Trophoblast cell (in vitro differentiated cells and primary cell): ENCODE measurements around the gene NTM.

ENCODE experiments used
- DNase-seq, 2 donors: peaks; one replicate each; pipeline ENCODE4 v3.0.0-alpha.2; 2016
- H2AFZ ChIP-seq: 2 replicates; pipeline ENCODE4 v1.6.1; 2013; ENCODE audit warnings: low read length, moderate library complexity, mild to moderate bottlenecking; ENCODE audit not compliant: insufficient read depth, poor library complexity
- H2AK5ac ChIP-seq: 2 replicates; pipeline ENCODE4 v1.6.1; 2013; ENCODE audit warnings: mild to moderate bottlenecking, low read length
- H2BK120ac ChIP-seq: 2 replicates; pipeline ENCODE4 v1.6.1; 2013; ENCODE audit warnings: low read length, mild to moderate bottlenecking, moderate library complexity; ENCODE audit not compliant: insufficient read depth, poor library complexity
- H2BK12ac ChIP-seq: 2 replicates; pipeline ENCODE4 v1.6.1; 2013; ENCODE audit warnings: mild to moderate bottlenecking, low read length, moderate library complexity
- H2BK5ac ChIP-seq: 2 replicates; pipeline ENCODE4 v1.6.1; 2013; ENCODE audit warnings: low read length, low read depth, moderate library complexity, mild to moderate bottlenecking; ENCODE audit not compliant: poor library complexity
- H3K14ac ChIP-seq: 2 replicates; pipeline ENCODE4 v1.6.1; 2013; ENCODE audit warnings: mild to moderate bottlenecking, low read length
- H3K18ac ChIP-seq: 2 replicates; pipeline ENCODE4 v1.6.1; 2013; ENCODE audit warnings: mild to moderate bottlenecking, low read length
- H3K23ac ChIP-seq: 2 replicates; pipeline ENCODE4 v1.6.1; 2013; ENCODE audit warnings: low read length
- H3K27ac ChIP-seq: 2 replicates; pipeline ENCODE4 v1.5.1; 2013; ENCODE audit warnings: low read depth, mild to moderate bottlenecking, inconsistent platforms, low read length, moderate library complexity
- H3K27me3 ChIP-seq: 2 replicates; pipeline ENCODE4 v1.6.1; 2013; ENCODE audit warnings: inconsistent platforms, mild to moderate bottlenecking, low read length, moderate library complexity; ENCODE audit not compliant: insufficient read depth
- H3K36me3 ChIP-seq, 2 experiments: 1 replicate in 1 of 2; 2 replicates in 1 of 2; pipeline ENCODE4 v1.6.1; 2013; ENCODE audit warnings: low read length in 2 of 2, mild to moderate bottlenecking in 2 of 2, moderate library complexity in 1 of 2; ENCODE audit not compliant: insufficient read depth in 2 of 2, control insufficient read depth in 1 of 2
- H3K4ac ChIP-seq: 2 replicates; pipeline ENCODE4 v1.6.1; 2013; ENCODE audit warnings: low read depth, mild to moderate bottlenecking, low read length, moderate library complexity
- H3K4me1 ChIP-seq, 2 experiments: 1 replicate in 1 of 2; 2 replicates in 1 of 2; pipeline ENCODE4 v1.6.1; 2013; ENCODE audit warnings: low read length in 2 of 2, mild to moderate bottlenecking in 2 of 2, moderate library complexity in 1 of 2; ENCODE audit not compliant: insufficient read depth in 2 of 2, control insufficient read depth in 1 of 2
- H3K4me2 ChIP-seq: 2 replicates; pipeline ENCODE4 v1.6.1; 2013; ENCODE audit warnings: inconsistent platforms, mild to moderate bottlenecking, low read length, moderate library complexity
- H3K4me3 ChIP-seq: 2 replicates; pipeline ENCODE4 v1.5.1; 2013; ENCODE audit warnings: mild to moderate bottlenecking, low read depth, low read length, inconsistent platforms
- H3K79me1 ChIP-seq: one replicate; pipeline ENCODE4 v1.6.1; 2013; ENCODE audit warnings: low read length
- H3K79me2 ChIP-seq: 2 replicates; pipeline ENCODE4 v1.6.1; 2013; ENCODE audit warnings: low read length, mild to moderate bottlenecking; ENCODE audit not compliant: control insufficient read depth, insufficient read depth, poor library complexity
- H3K9ac ChIP-seq: 2 replicates; pipeline ENCODE4 v1.6.1; 2013; ENCODE audit warnings: mild to moderate bottlenecking, low read length
- H3K9me3 ChIP-seq: 2 replicates; pipeline ENCODE4 v1.6.1; 2013; ENCODE audit warnings: low read depth, mild to moderate bottlenecking, control low read depth, inconsistent platforms, low read length; ENCODE audit not compliant: insufficient read depth
- H4K12ac ChIP-seq: 2 replicates; pipeline ENCODE4 v1.6.1; 2013; ENCODE audit warnings: low read depth, mild to moderate bottlenecking, low read length, moderate library complexity
- H4K8ac ChIP-seq: 2 replicates; pipeline ENCODE4 v1.6.1; 2013; ENCODE audit warnings: low read depth, mild to moderate bottlenecking, low read length, moderate library complexity
- H4K91ac ChIP-seq: one replicate; pipeline ENCODE4 v1.6.1; 2013; ENCODE audit warnings: low read depth, mild to moderate bottlenecking, low read length, moderate library complexity
- WGBS: extraction: QIAGEN DNeasy Blood & Tissue Kit; methylation state at CpG from one replicate; pipeline ENCODE4 v1.1.7; 2013; ENCODE audit warnings: missing lambda C conversion rate; ENCODE audit not compliant: insufficient read length, insufficient coverage; ENCODE audit errors: extremely low coverage; 5-methylcytosine and 5-hydroxymethylcytosine counted together

NTM gene

GRCh38 chr11:131483453-131483852 lies 113.0 kb downstream of the NTM start:
- H3K4me1 ChIP-seq: no peaks in the 10 kb centered on the region
- H3K14ac ChIP-seq: no peak overlapping the region
- H2AK5ac ChIP-seq: no peak overlapping the region
- no peak overlapping the region for H3K4me2 ChIP-seq
- H2AFZ ChIP-seq: no peak overlapping the region
- no peak overlapping the region for H4K91ac ChIP-seq
- no peak overlapping the region for H2BK120ac ChIP-seq
- H3K79me1 ChIP-seq: no peaks in the 10 kb centered on the region
- no peak overlapping the region for H4K8ac ChIP-seq
- no peak overlapping the region for H3K4ac ChIP-seq
- no peak overlapping the region for H3K9ac ChIP-seq
- no peaks in the 10 kb centered on the region for H3K36me3 ChIP-seq
- no peaks in the 10 kb centered on the region for H3K79me2 ChIP-seq
- no peak overlapping the region for H3K23ac ChIP-seq
- no peak overlapping the region for H3K27ac ChIP-seq
- H2BK5ac ChIP-seq: no peak overlapping the region
- no peak for DNase-seq
- H4K12ac ChIP-seq: no peak overlapping the region
- H3K4me3 ChIP-seq: no peak overlapping the region
- no peak overlapping the region for H2BK12ac ChIP-seq
- H3K18ac ChIP-seq: no peak overlapping the region
- no peaks in the 10 kb centered on the region for H3K9me3 ChIP-seq
- H3K27me3 ChIP-seq: no peaks in the 10 kb centered on the region
- WGBS: no CpG with 5 or more reads among the region's 7 CpGs

- no peaks in the 10 kb centered on the region for H3K9me3 ChIP-seq
- no peak for DNase-seq
- no peak overlapping the region for H3K9ac ChIP-seq
- H3K79me1 ChIP-seq: no peaks in the 10 kb centered on the region
- no peak overlapping the region for H2BK120ac ChIP-seq
- H3K27ac ChIP-seq: no peak overlapping the region
- no peak overlapping the region for H3K4me3 ChIP-seq
- H3K4ac ChIP-seq: no peak overlapping the region
- no CpG with 5 or more reads among the region's 4 CpGs for WGBS
- H4K12ac ChIP-seq: no peak overlapping the region
- H3K18ac ChIP-seq: no peak overlapping the region
- no peaks in the 10 kb centered on the region for H3K27me3 ChIP-seq
- H2BK5ac ChIP-seq: no peak overlapping the region
- H3K14ac ChIP-seq: no peak overlapping the region
- H3K4me2 ChIP-seq: no peak overlapping the region
- H2AK5ac ChIP-seq: no peak overlapping the region
- no peaks in the 10 kb centered on the region for H3K79me2 ChIP-seq
- H2BK12ac ChIP-seq: no peak overlapping the region
- H3K4me1 ChIP-seq: no peaks in the 10 kb centered on the region
- H3K23ac ChIP-seq: no peak overlapping the region
- no peak overlapping the region for H2AFZ ChIP-seq
- no peak overlapping the region for H4K8ac ChIP-seq
- H4K91ac ChIP-seq: no peak overlapping the region
- H3K36me3 ChIP-seq: no peaks in the 10 kb centered on the region
Measured at GRCh38 chr11:131483877-131484276, 113.5 kb downstream of the NTM start.

GRCh38 chr11:131486100-131486499 lies 115.7 kb downstream of the NTM start:
- no peaks in the 10 kb centered on the region for H3K9me3 ChIP-seq
- H3K4me3 ChIP-seq: no peak overlapping the region
- H3K4ac ChIP-seq: no peak overlapping the region
- no peak overlapping the region for H3K4me2 ChIP-seq
- no peak overlapping the region for H2BK120ac ChIP-seq
- no peak overlapping the region for H4K12ac ChIP-seq
- no peaks in the 10 kb centered on the region for H3K36me3 ChIP-seq
- peak in 1 of 2 donors; percentile 48 for DNase-seq
- no peaks in the 10 kb centered on the region for H3K4me1 ChIP-seq
- H3K79me1 ChIP-seq: no peaks in the 10 kb centered on the region
- no peak overlapping the region for H2BK12ac ChIP-seq
- no peak overlapping the region for H2AFZ ChIP-seq
- no peak overlapping the region for H3K27ac ChIP-seq
- H4K91ac ChIP-seq: no peak overlapping the region
- H2AK5ac ChIP-seq: no peak overlapping the region
- WGBS: no CpG with 5 or more reads among the region's 3 CpGs
- H3K23ac ChIP-seq: no peak overlapping the region
- no peaks in the 10 kb centered on the region for H3K79me2 ChIP-seq
- H4K8ac ChIP-seq: no peak overlapping the region
- no peak overlapping the region for H3K18ac ChIP-seq
- H3K27me3 ChIP-seq: no peaks in the 10 kb centered on the region
- H3K9ac ChIP-seq: no peak overlapping the region
- no peak overlapping the region for H3K14ac ChIP-seq
- no peak overlapping the region for H2BK5ac ChIP-seq

GRCh38 chr11:131486937-131487635 lies 116.7 kb downstream of the NTM start:
- no peak overlapping the region for H4K12ac ChIP-seq
- H3K4me1 ChIP-seq: no peaks in the 10 kb centered on the region
- H2BK5ac ChIP-seq: no peak overlapping the region
- no peak overlapping the region for H3K4me3 ChIP-seq
- no peak overlapping the region for H3K27ac ChIP-seq
- WGBS: no CpG with 5 or more reads among the region's 2 CpGs
- no peak overlapping the region for H3K18ac ChIP-seq
- no peak overlapping the region for H3K4me2 ChIP-seq
- H4K8ac ChIP-seq: no peak overlapping the region
- no peak overlapping the region for H2BK120ac ChIP-seq
- H3K9me3 ChIP-seq: no peaks in the 10 kb centered on the region
- no peak overlapping the region for H2AK5ac ChIP-seq
- H4K91ac ChIP-seq: no peak overlapping the region
- H3K27me3 ChIP-seq: no peaks in the 10 kb centered on the region
- H3K23ac ChIP-seq: no peak overlapping the region
- H3K14ac ChIP-seq: no peak overlapping the region
- H3K9ac ChIP-seq: no peak overlapping the region
- DNase-seq: no peak
- H2BK12ac ChIP-seq: no peak overlapping the region
- H3K79me1 ChIP-seq: no peaks in the 10 kb centered on the region
- no peak overlapping the region for H2AFZ ChIP-seq
- no peak overlapping the region for H3K4ac ChIP-seq
- no peaks in the 10 kb centered on the region for H3K36me3 ChIP-seq
- H3K79me2 ChIP-seq: no peaks in the 10 kb centered on the region
